ENCODE results near the gene RAB24. TPM values are rescaled to one million over a fixed set of nuclear protein-coding genes. Genes with fewer than 3 reads are reported as not detected.

Gene RAB24
- total and polyA plus RNA-seq, 2 of the 4 experiments (the other 2 are of a cell fraction) = 18.5 to 60.8 TPM

DNA sequence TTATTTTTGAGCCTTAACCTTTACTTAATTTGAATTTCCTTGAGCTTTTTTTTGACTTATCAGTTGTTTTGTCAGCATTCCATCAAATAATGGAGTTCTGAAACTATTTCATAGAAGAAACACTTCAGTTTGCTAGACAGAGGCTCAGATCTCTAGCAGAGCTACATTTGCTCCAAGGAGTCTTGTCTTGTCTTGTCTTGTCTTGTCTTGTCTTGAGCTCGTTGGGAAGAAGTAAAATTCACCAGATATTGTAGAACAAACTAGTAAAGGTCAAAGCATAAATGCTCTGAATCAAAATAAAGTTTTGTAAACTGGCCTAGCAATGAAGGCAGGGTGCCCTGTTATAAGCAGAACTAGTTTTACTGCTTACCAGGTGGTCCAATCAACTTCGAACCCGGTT, 33.5 kb downstream of the RAB24 start:
- H2BK5ac ChIP-seq (ENCODE audit: low read depth, low read length, poor library complexity, severe bottlenecking) = no peak overlapping the region
- DNase-seq = no peak
- peaks cover 4 to 25% of the 10 kb centered on the region in 2 experiments for H3K79me1 ChIP-seq (ENCODE audit: low read depth in 1 of 2, low read length in 2 of 2)
- no peaks in the 10 kb centered on the region for H3K27me3 ChIP-seq (ENCODE audit: control insufficient read depth, insufficient read depth, low read length)
- no peak overlapping the region for H3K4ac ChIP-seq (ENCODE audit: low read depth, low read length)
- no peak overlapping the region for H3K23ac ChIP-seq (ENCODE audit: low read depth, low read length)
- intact Hi-C loops (cut with micrococcal nuclease) (loop anchor here (10.0 kb wide), 1 partner anchor 155 kb away; no protein-coding TSS in a partner anchor), in situ Hi-C loops (cut with MboI; ENCODE audit: low sequenced_read_pairs) (no loop called here), dilution Hi-C loops (cut with HindIII; ENCODE audit: low sequenced_read_pairs, unreplicated experiment) (no loop called here)
- no peaks in the 10 kb centered on the region; the same call in 1 of the 2 replicates for H4K20me1 ChIP-seq (ENCODE audit: insufficient read depth, low read length)
- no peak overlapping the region for H2AK9ac ChIP-seq (replicated peaks; ENCODE audit: low read depth, low read length, poor library complexity)
- H2AK5ac ChIP-seq (ENCODE audit: low read depth, low read length) = no peak overlapping the region
- H3K18ac ChIP-seq (ENCODE audit: low read depth, low read length) = no peak overlapping the region
- H3K4me1 ChIP-seq (ENCODE audit: control insufficient read depth, insufficient read depth, low read length) = peaks cover 6% of the 10 kb centered on the region
- BruUV-seq (replicated peaks) = no TSS peak
- no peaks in the 10 kb centered on the region for H3K9me3 ChIP-seq (ENCODE audit: control insufficient read depth, insufficient read depth, low read length)
- TF ChIP-seq CHD1 (IDR thresholded peaks at IDR 0.05; ENCODE audit: low read depth, low read length) (no peak), SMC3 (IDR thresholded peaks at IDR 0.05; ENCODE audit: low read depth, low read length) (no peak)
- no peak overlapping the region for H4K5ac ChIP-seq (ENCODE audit: low read depth, low read length)
- no peak for ATAC-seq (ENCODE audit: low read depth)
- H3K9ac ChIP-seq (ENCODE audit: low read depth, low read length) = no peak overlapping the region
- H3K4me3 ChIP-seq (ENCODE audit: insufficient read depth, low read depth, low read length) = no peak overlapping the region
- no peak overlapping the region for H2BK20ac ChIP-seq (ENCODE audit: low read depth, low read length)
- CTCF ChIA-PET = no interaction called here
- H4K91ac ChIP-seq (ENCODE audit: insufficient read depth, low read depth, low read length) = no peak overlapping the region
- peaks cover 14% of the 10 kb centered on the region for H3K9me1 ChIP-seq (ENCODE audit: insufficient read depth, low read length)
- no peak overlapping the region for H3K56ac ChIP-seq (ENCODE audit: extremely low read depth, insufficient read depth, low read length)
- H2AFZ ChIP-seq (replicated peaks; ENCODE audit: low read length, poor library complexity) = no peak overlapping the region
- H3K27ac ChIP-seq (ENCODE audit: insufficient read depth, low read length) = no peak overlapping the region
- no peak overlapping the region for H2BK15ac ChIP-seq (ENCODE audit: low read depth, low read length)
- WGBS, 2 experiments (ENCODE audit: extremely low coverage in 2 of 2, insufficient read length in 1 of 2) = no CpG with 5 or more reads among the region's 3 CpGs
- H2BK120ac ChIP-seq (ENCODE audit: low read depth, low read length) = no peak overlapping the region
- peaks cover 28% of the 10 kb centered on the region for H3K36me3 ChIP-seq (ENCODE audit: control insufficient read depth, insufficient read depth, low read length)
- H3K14ac ChIP-seq (replicated peaks; ENCODE audit: low read depth, low read length) = no peak overlapping the region
- POLR2A ChIA-PET (ENCODE audit: unreplicated experiment) = no interaction called here
- H3K4me2 ChIP-seq (ENCODE audit: low read depth, low read length) = no peak overlapping the region
- H4K8ac ChIP-seq (ENCODE audit: low read depth in 2 of 2, low read length in 2 of 2) = no peak overlapping the region
